Ramos (cell line): ENCODE measurements around the gene CTBP2.

Experiments
- in situ Hi-C: fragments of 300-500 bp; cut with MboI; formaldehyde crosslinking; loops from one replicate; pipeline ENCODE4 v1.14.3; 2022; ENCODE audit warnings: low sequenced_read_pairs; ENCODE audit not compliant: unreplicated experiment

Gene CTBP2

DNA sequence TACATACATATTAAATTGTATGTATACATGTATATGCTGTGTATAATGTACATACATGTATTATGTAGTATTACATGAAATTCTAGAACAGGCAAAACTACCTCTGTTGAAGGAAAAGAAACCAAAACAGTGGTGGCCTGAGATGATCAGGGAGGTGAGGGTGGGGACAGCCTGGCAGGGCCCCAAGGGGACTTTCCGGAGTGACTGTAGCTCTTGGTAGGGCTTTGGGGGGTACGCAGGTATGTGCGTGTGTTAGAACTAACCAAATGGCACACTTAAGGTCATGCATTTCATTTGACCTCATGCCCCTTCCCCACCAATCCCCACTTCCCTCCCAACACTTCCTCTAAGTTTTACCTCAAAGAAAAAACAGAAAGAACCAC lies 31.3 kb downstream of the CTBP2 start:
- in situ Hi-C loops = no loop called here

- in situ Hi-C loops = no loop called here
These were observed 31.8 kb downstream of the CTBP2 start for GRCh38 chr10:125128397-125129075.

GRCh38 chr10:125127986-125128385 lies 32.4 kb downstream of the CTBP2 start:
- in situ Hi-C loops = no loop called here

- in situ Hi-C loops = no loop called here
These were observed 33.3 kb downstream of the CTBP2 start for GRCh38 chr10:125127110-125127509.

GRCh38 chr10:125125951-125126735 lies 34.2 kb downstream of the CTBP2 start:
- in situ Hi-C loops = no loop called here

DNA sequence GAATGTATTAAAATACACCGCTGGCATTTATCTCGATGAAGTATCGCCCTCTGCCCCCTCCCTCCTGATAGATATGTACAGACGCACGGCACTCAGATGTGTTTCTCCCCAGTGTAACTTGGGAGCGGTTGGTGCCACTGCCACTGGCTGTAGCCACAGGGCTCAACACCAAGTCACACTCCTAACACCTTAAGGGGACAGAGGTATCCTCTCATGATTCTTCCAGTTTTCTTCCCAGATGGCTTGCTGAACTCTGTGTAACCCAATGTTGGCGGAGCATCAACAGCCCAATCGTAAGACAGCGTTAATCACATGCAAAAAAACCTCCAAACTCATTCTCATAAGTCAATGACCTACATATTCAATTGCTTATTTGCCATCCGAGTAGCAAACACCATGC lies 35.5 kb downstream of the CTBP2 start:
- in situ Hi-C loops = no loop called here

- in situ Hi-C loops = no loop called here
These were observed 36.3 kb downstream of the CTBP2 start for GRCh38 chr10:125124115-125124487.

GRCh38 chr10:125123476-125124114 lies 36.8 kb downstream of the CTBP2 start:
- in situ Hi-C loops = no loop called here

DNA sequence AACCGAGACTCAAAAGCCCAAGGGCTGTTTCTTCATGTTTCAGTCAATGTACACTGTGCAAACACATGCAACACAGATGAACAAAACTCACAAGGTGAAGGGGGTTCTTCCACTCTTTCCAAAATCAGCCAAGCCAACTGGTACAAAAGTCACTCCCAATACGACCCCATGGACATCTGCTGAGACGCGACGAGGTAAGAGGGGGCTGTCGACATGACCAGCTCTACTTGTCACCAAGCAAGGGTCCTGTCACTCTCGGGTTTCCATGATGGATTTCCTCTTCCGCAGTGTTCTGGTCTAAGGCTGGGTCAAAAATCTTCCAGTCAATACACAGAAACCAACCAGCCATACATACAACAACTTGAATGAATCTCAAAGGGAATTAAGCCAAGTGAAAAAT lies 37.8 kb downstream of the CTBP2 start:
- in situ Hi-C loops = no loop called here

- in situ Hi-C loops = no loop called here
These were observed 39.4 kb downstream of the CTBP2 start for GRCh38 chr10:125121003-125121402.

GRCh38 chr10:125120053-125120710 lies 40.2 kb downstream of the CTBP2 start:
- in situ Hi-C loops = no loop called here

DNA sequence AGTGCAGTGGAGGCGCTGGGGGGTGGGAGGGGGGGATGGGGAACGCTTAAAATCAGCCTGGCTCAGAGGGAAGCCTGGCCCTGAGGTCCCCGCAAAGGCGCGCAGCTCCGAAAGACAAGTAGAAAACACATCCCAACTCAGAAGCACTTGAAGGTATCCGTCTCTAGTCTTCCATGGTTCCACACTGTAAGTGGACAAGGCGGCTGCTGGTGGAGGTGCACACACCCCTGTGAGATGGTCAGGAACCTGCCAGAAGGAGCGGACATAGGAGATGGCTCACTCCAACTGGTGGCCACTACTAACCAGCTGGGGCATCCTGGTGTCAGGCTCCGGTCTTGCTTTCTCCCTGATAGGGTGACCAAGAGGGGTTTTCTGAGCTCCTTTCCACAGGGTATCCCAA lies 41.7 kb downstream of the CTBP2 start:
- in situ Hi-C loops = no loop called here

DNA sequence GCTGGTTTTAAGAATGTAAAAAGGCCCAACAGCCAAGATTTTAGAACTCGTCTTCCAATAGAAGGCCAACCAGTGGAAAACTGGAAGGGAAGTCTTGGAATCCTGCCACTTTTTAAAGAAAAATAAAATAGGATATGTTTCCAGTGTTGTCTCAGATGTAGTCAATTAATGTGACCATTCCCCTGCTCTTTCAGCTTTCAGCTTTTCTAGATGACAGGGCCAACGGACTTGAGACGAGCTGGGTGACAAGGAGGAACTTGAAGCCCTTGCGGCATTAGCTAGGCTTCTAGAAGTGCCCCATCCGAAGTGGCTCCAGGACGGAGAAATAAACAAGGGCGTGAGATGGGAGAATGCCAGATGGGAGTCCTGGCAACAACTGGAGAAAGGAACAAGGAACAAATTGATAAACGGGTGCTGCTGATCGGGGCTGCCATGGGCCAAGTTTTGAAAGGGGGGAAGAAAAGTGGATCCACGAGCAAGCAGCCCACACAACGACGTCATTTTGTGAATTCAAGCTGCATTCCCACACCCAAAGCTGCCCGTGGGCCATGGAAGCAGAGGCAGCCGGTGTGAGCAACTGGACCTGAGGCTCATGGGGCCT lies 42.3 kb downstream of the CTBP2 start:
- in situ Hi-C loops = no loop called here

- in situ Hi-C loops = no loop called here
These were observed 43.6 kb downstream of the CTBP2 start for GRCh38 chr10:125116652-125117310.

GRCh38 chr10:125116041-125116649 lies 44.2 kb downstream of the CTBP2 start:
- in situ Hi-C loops = no loop called here

- in situ Hi-C loops = no loop called here
These were observed 45.0 kb downstream of the CTBP2 start for GRCh38 chr10:125115409-125115808.

GRCh38 chr10:125114761-125115391 lies 45.5 kb downstream of the CTBP2 start:
- in situ Hi-C loops = no loop called here

GRCh38 chr10:125113691-125114371 lies 46.5 kb downstream of the CTBP2 start:
- in situ Hi-C loops = no loop called here
